Keratinocyte (primary cell): ENCODE data around the gene C9orf50.

ENCODE experiments used
- EZH2 ChIP-seq: IDR thresholded peaks from one replicate; pipeline ENCODE4 v1.6.1; 2012; ENCODE audit warnings: inconsistent platforms, mild to moderate bottlenecking, low read length, moderate library complexity
- TF ChIP-seq, protein P1 (sequence below), 3 experiments: IDR thresholded peaks in 1 of 3; conservative IDR thresholded peaks in 1 of 3; optimal IDR thresholded peaks in 1 of 3; 2 replicates in 2 of 3; 3 replicates in 1 of 3; pipeline versions ENCODE3 to v1.5.1; 2011; ENCODE audit warnings: low read length in 3 of 3, mild to moderate bottlenecking in 3 of 3, moderate library complexity in 2 of 3, control low read depth in 1 of 3, inconsistent platforms in 1 of 3; ENCODE audit not compliant: insufficient read depth in 2 of 3; ENCODE audit errors: extremely low read depth in 1 of 3

DNA sequence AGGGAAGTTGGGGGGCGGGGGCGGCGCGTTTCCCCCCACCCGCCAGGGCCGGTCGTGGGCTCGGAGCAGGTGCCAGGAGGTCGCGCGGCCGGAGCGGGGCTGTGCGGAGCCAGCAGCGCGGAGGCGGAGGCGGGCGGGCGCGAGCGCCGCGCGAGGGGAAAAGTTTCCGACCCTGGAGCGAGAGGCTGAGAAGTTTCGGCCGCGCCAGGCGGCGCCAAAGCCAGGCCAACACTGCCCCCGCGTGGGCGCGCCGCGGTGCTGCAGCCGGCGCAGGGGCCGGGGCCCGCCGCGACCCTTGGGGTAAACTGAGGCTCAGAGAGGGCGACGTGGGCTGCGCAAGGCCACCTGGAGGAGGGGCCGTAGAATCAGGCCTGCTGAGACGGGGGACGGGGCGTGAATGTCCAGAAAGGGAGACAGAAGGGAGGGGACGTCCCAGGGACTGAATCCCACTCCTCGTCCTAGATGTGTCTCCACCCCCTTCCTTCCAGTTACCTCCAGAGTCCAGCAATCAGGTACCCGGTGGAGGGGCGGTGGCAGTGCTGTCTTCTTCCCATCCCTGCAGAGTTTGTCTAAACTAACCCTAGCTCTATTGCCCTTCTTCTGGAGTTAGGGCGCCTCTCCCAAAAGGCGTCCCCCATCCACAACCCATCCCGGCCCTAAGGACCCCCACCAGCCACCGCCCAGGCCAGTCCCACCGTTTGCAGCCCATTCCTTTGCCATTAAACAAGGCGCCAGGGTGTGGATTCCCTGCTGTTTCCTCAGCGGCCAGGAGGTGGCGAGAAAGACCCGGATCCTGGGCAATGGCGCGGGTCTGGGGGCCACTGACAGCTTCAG lies 10.2 kb downstream of the C9orf50 start:
- TF ChIP-seq EZH2 = no peak
- TF ChIP-seq, protein P1, sequence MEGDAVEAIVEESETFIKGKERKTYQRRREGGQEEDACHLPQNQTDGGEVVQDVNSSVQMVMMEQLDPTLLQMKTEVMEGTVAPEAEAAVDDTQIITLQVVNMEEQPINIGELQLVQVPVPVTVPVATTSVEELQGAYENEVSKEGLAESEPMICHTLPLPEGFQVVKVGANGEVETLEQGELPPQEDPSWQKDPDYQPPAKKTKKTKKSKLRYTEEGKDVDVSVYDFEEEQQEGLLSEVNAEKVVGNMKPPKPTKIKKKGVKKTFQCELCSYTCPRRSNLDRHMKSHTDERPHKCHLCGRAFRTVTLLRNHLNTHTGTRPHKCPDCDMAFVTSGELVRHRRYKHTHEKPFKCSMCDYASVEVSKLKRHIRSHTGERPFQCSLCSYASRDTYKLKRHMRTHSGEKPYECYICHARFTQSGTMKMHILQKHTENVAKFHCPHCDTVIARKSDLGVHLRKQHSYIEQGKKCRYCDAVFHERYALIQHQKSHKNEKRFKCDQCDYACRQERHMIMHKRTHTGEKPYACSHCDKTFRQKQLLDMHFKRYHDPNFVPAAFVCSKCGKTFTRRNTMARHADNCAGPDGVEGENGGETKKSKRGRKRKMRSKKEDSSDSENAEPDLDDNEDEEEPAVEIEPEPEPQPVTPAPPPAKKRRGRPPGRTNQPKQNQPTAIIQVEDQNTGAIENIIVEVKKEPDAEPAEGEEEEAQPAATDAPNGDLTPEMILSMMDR (optimal IDR thresholded peaks at IDR 0.05 in 1 of 3, IDR thresholded peaks at IDR 0.05 in 1 of 3, conservative IDR thresholded peaks at IDR 0.05 in 1 of 3; ENCODE audit: extremely low read depth in 1 of 3, insufficient read depth in 2 of 3, low read length in 3 of 3) = peak in 2 of 3 experiments; percentile 71 to 84
